Left lung (tissue), 10 donors: ENCODE measurements around the gene PLCZ1. TPM values are rescaled to one million over a fixed set of nuclear protein-coding genes. Genes with fewer than 3 reads are reported as not detected.

ENCODE experiments used
- ATAC-seq: fragments of 200-7000 bp; cut with Tn5 transposase; one replicate; pipeline ENCODE4 v1.9.1; 2020; ENCODE audit warnings: moderate library complexity
- DNase-seq, 4 donors: peaks; one replicate each; pipeline ENCODE4 v3.0.0-alpha.2; 2013 to 2020
- H3K27ac ChIP-seq, 2 donors: fragments of 200-600 bp; sonication (generic) in 1 of 2; one replicate each; pipeline versions ENCODE4 v1.5.0 to v1.8.0; 2020 to 2021
- H3K27me3 ChIP-seq, 2 donors: fragments of 200-600 bp; sonication (generic) in 1 of 2; one replicate each; pipeline versions ENCODE4 v1.5.0 to v1.8.0; 2020 to 2021
- H3K36me3 ChIP-seq, 2 donors: fragments of 200-600 bp; sonication (generic) in 1 of 2; one replicate each; pipeline versions ENCODE4 v1.5.0 to v1.8.0; 2020 to 2021
- H3K4me1 ChIP-seq, 2 donors: fragments of 200-600 bp; one replicate each; pipeline ENCODE4 v1.8.0; 2021
- H3K4me3 ChIP-seq, 2 donors: fragments of 200-600 bp; sonication (generic) in 1 of 2; one replicate each; pipeline versions ENCODE4 v1.5.0 to v1.8.0; 2020 to 2021; ENCODE audit warnings: mild to moderate bottlenecking in 1 of 2
- H3K9me3 ChIP-seq, 2 donors: fragments of 200-600 bp; sonication (generic) in 1 of 2; one replicate each; pipeline versions ENCODE4 v1.5.0 to v1.8.0; 2020 to 2021
- intact Hi-C, 2 donors: fragments of 100-400 bp; cut with DNase I; formaldehyde crosslinking; loops; one replicate each; pipeline versions ENCODE4 v1.11.2 to v1.14.2; 2022
- polyA plus RNA-seq, 6 donors: library from polyadenylated mRNA; unstranded; fragments of 120-200 nt; gene quantifications; one replicate each; pipeline ENCODE4 v1.2.1, GENCODE V29; 2013; ENCODE audit not compliant: insufficient read length in 6 of 6
- total RNA-seq, 2 donors: library from RNA; stranded (reverse); fragmentation: NEBNext Ultra II Directional; extraction: Animal tissue kit (Norgen Biotek cat#: 25700); gene quantifications; one replicate each; pipeline ENCODE4 v1.2.1, GENCODE V29; 2021
- TF ChIP-seq, protein P1 (sequence below), 2 donors: fragments of 200-600 bp; sonication (generic) in 1 of 2; IDR thresholded peaks; one replicate each; pipeline versions ENCODE4 v1.5.0 to v1.8.0; 2021; ENCODE audit warnings: antibody characterized with exemption in 2 of 2
- donor health status: DM: no; HTN: yes; CAD: no.
- donor health status: DM: no; HTN: no; CAD: no.

Gene PLCZ1
- total and polyA plus RNA-seq, 8 donors = 1.5 to 3.0 (median 2.2) TPM; not detected in 2

GRCh38 chr12:18640321-18640955 lies 97.4 kb downstream of the PLCZ1 start:
- Histone ChIP-seq H3K4me3 (no peak overlapping the region), H3K4me1 (no peaks in the 10 kb centered on the region), H3K27ac (no peak overlapping the region), H3K27me3 (no peaks in the 10 kb centered on the region), H3K9me3 (no peaks in the 10 kb centered on the region), H3K36me3 (no peaks in the 10 kb centered on the region)
- TF ChIP-seq, protein P1, sequence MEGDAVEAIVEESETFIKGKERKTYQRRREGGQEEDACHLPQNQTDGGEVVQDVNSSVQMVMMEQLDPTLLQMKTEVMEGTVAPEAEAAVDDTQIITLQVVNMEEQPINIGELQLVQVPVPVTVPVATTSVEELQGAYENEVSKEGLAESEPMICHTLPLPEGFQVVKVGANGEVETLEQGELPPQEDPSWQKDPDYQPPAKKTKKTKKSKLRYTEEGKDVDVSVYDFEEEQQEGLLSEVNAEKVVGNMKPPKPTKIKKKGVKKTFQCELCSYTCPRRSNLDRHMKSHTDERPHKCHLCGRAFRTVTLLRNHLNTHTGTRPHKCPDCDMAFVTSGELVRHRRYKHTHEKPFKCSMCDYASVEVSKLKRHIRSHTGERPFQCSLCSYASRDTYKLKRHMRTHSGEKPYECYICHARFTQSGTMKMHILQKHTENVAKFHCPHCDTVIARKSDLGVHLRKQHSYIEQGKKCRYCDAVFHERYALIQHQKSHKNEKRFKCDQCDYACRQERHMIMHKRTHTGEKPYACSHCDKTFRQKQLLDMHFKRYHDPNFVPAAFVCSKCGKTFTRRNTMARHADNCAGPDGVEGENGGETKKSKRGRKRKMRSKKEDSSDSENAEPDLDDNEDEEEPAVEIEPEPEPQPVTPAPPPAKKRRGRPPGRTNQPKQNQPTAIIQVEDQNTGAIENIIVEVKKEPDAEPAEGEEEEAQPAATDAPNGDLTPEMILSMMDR (IDR thresholded peaks at IDR 0.05) = no peak
- DNase-seq (no peak), ATAC-seq (no peak)
- intact Hi-C loops = no loop called here

DNA sequence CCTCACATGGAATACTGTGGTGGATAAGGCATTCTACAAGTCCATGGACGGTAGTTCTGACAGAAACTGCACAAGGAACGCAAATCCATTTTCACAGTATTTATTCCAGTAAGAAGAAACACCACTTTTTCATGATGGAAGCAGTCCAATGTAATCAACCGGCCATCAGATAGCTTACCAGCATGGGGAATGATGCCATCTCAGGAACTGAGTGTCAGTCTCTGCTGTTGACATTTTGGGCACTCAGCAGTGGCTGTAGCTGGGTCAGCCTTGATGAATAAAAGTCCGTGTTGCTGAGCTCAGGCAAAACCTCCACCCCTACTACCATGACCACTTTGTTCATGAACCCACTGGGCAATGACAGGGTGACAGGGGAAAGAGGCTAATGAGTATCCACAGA lies 103.4 kb downstream of the PLCZ1 start:
- no peaks in the 10 kb centered on the region for H3K36me3 ChIP-seq
- no peaks in the 10 kb centered on the region for H3K9me3 ChIP-seq
- DNase-seq (no peak), ATAC-seq (no peak)
- intact Hi-C loops = no loop called here
- H3K27ac ChIP-seq = no peak overlapping the region
- no peak overlapping the region for H3K4me3 ChIP-seq
- TF ChIP-seq, protein P1 (IDR thresholded peaks at IDR 0.05) = no peak
- no peaks in the 10 kb centered on the region for H3K4me1 ChIP-seq
- no peaks in the 10 kb centered on the region for H3K27me3 ChIP-seq

Other genes with a start within 250 kb of the PLCZ1 start
- not detected for gene CAPZA3, start 107 bp upstream of the PLCZ1 start, total RNA-seq
- 1 to 10 TPM in 4 of 6 donors, under 1 TPM in 2; 0.46 to 2.1 (median 1.3) TPM for gene CAPZA3, start 107 bp upstream of the PLCZ1 start, polyA plus RNA-seq